Medulla oblongata (tissue), 1 donor: ENCODE results near the gene N4BP2L2.
"Not testable (repeated sequence)": the region's sequence is repeated elsewhere in the genome, so short reads cannot be mapped to it uniquely, and the experiment has no call there.

Experiments used
- DNase-seq: peaks from one replicate; pipeline ENCODE4 v3.0.0-alpha.2; 2015; ENCODE audit errors: extremely low spot score

The N4BP2L2 gene

DNA sequence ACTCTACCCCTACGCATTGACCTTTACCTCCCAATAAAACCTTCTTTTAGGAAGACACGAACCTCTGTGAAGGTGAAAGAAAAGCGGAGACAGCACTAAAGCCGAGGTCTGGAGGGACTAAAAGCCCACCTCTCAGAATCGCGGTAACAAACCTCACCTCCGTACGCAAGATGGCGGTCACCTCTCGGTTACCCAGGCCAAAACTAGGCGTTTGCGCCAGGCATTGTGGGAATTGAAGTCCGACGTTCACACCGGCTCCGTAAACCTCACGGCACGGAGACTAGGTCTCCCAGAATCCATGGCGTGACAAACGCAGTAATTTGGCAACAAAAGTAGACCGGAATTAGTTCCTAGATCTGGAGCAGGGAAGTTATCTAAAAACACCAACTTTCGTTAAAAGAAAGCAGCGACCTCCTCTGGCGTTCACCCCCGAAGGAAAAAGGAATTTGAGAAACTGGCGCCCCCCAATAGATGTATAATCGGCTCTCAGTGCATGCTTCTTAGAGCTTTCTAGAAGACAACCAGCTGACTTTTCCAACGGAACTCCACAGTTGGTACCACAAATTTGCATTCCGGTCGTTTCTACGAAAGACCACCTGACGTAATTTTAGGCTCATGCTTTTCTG lies at the start of gene N4BP2L2:
TSS of gene N4BP2L2 (minus strand) at position 175 of the 626 bp plus-strand sequence. CDS start 1,768 bp downstream, outside the sequence.
- DNase-seq = peak; percentile 99

DNA sequence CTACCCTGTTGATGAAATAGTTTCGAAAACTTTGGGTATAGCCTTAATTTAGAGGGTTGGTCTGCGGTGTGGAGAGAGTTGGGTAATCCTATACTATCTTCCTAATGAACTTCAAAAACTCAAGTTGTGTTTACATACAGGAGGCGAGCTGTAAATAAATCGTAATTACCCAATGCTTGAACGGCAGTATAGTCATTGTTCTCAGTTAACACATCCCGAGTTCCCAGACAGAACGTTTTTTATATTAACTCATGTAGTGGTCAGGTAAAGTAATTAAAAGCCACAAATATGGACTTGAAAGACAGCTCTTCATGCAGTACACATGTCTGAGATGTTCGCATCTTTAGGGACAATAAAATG lies 49.2 kb upstream of the N4BP2L2 start:
- peak; percentile 55 for DNase-seq

DNA sequence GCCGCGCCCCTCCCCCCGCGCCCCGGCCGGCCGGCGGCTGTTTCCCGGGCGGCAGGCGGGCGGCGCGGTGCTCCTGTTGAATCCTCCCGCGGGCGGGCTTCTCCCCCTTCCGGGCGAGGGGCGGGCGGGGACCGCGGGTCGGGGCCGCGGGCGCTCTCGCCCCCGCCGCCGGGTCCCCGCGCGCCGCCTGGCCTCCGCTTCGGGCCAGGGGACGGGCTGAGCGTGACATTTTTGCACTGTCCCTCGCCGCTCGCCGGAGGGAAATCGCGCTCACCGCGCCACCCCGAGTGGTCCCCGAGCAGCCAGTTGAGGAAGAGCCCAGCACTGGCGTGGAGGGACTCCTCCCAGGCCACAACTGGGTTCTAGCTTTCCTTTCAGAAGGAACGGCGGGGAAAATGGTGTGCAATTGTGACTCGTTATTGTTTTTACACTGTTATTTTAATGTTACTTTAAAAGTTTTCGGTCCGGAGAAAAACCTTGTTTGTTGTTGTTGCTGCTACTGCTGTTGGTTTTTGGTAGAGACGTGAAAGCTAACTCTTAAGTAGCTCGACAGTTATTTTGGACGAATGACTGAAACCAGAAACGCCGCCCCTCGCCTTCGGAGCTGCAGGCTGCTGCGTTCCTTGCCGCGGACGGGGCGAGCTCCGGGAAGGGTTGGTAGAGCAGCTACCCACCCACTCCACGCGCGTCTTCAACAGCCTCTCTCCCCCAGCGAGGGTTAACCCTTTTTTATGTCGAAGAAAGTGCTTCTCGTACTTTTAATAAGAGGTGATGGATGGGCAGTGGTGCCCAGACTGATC lies 48.6 kb upstream of the N4BP2L2 start:
- peak; percentile 84 for DNase-seq

DNA sequence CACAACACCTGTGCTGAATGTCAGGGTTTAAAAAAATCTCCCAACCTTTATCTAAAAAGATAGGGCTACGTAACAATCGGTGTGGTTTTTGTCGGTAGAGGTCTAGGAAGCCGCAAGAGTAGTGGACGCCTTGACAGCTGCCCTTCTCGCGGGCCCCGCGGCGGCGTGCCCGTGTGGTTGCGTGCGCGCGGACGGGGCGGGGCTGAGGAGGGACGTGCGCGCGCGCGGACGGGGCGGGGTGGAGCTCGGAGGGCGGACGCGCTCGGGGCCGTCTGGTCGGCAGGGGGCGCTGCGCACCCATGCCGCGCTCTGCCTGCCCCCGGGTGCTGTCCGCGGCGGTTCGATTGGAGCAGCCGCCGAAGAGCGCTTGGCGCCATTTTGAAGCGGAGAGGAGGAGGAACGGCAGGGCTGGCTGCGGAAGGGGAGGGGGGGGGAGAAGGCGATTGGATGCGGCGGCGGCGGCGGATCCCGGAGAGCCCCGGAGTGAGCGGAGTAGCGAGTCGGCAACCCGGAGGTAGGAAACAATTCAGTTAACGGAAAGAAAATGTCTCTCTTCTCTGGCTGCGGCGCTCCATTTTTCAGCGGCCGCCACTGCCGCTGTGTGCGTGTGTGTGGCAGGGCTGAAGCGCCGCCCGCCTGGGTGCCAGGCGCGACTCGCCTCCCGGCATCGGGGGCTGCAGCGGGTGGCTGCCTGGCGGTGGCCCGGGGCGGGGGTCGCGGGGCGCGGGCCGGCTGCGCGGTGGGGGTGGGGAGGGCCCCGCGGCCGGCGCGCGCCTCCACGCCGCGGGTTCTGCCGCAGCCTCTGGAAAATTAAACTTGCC lies 47.7 kb upstream of the N4BP2L2 start, which contains the start of gene PDS5B:
TSS of gene PDS5B (plus strand) at position 373 of the 821 bp plus-strand sequence. CDS start 62,321 bp downstream, outside the sequence.
- DNase-seq = peak; percentile 96

DNA sequence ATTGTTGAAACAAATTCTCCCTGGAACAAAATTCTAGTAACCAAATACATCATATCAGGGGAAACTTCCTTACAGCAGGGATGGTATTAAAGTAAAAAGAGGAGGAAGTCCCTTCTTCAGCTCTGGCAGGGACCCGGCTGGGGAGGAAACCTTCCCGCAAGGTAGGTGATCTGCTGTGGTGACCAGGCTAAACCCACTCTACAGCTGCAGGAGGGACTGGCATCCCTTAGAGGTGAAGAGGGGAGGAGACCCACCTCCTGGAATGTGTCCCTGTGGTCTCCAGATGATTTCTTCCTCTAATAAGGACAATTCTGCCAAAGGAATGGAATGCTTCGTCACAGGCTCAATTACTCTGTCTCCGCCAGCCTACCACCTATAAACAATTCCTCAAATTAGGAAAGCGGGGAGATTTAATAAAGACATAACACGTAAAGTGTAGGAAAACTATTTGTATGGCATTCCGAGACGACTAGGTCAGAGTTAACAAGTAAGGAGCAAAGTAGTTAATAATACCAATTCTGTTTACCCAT lies 47.0 kb upstream of the N4BP2L2 start:
- DNase-seq = peak; percentile 15

DNA sequence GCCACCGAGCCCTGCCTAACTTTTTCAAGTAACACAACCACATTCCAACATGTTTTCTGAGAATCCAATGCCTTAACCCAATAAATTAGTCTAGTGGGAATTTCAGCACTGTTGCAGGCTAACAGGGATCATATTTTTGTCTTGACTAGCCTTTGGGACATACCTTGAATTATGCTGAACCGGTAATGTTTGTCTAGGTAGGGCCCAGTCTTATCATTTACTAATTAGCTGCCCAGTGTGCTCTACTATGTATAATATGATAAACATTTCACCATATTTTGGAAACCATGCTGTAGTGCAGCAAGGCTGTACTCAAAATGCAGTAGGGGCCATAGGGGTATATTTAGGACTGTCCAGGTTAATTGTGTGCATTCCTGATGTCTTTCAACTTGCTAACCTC lies 44.4 kb upstream of the N4BP2L2 start:
- DNase-seq = no peak

DNA sequence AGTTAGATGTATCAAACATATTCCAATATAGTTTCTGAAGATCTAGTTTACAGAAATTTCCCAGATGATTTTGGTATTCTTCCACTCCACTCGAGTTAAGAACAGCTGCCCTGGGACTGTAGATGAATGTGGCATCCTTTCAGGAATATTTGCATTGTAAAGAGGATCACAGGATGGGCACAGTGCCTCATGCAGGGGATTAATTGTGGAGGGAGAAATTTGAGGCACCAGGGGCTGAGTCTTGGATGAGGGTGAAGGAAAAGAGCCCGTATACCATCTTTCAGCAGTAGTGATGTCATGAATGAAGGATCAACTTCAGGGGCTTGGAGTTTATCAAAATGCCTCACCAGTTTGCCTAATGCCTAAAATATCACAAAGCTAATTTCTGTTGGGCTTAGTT lies 43.7 kb upstream of the N4BP2L2 start:
- no peak for DNase-seq

DNA sequence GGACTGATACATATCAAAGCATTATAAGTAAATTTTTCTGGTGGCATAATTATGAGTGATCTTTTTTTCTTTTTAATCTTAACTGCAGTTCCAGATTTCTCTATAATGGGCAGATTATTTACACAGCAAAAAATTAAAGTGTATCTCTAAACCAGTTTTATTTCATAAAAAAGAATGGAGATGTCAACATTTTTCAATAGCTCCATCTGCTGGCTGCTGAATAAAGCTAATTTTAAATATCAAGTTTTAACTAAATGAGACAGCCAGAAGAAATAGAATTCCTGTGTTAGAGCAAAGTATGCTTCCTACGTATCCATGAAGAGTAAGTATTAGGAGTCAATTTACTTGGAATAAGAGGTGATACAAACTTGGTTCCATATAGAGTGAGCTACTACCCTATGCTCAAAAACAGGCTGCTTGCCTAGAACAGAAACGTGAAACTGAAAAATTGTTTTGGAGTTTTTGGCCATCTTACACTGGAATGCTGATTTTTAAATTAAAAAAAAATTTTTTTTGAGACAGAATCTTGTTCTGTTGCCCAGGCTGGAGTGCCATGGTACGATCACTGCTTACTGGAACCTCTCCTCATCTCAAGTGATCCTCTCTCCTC lies 42.7 kb upstream of the N4BP2L2 start:
- DNase-seq = peak; percentile 35

DNA sequence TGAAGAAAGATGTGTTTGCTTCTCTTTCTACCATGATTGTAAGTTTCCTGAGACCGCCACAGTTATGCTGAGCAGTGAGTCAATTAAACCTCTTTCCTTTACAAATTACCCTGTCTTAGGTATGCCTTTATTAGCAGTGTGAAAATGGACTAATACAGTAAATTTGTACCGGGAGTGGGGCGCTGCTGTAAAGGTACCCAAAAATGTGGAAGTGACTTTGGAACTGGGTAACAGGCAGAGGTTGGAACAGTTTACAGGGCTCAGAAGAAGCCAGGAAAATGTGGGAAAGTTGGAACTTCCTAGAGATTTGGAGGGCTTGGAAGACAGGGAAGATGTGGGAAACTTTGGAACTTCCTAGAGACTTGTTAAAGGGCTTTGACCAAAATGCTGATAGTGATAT lies 38.4 kb upstream of the N4BP2L2 start:
- no peak for DNase-seq

DNA sequence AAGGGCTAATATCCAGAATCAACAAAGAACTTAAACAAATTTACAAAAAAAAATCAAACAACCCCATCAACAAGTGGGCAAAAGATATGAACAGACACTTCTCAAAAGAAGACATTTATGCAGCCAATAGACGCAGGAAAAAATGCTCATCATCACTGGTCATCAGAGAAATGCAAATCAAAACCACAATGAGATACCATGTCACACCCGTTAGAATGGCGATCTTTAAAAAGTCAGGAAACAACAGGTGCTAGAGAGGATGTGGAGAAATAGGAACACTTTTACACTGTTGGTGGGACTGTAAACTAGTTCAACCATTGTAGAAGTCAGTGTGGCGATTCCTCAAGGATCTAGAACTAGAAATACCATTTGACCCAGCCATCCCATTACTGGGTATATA lies 37.1 kb upstream of the N4BP2L2 start:
- not testable (repeated sequence) for DNase-seq

DNA sequence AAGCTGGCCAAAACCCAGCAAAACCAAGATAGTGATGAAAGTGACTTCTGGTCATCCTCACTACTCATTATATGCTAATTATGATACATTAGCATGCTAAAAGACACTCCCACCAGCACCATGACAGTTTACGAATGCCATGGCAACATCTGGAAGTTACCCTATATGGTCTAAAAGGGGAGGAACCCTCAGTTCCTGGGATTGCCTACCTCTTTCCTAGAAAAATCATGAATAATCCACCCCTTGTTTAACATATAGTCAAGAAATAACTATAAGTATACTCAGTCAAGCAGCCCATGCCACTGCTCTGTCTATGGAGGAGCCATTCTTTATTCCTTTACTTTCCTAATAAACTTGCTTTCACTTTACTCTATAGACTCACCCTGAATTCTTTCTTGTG lies 22.2 kb upstream of the N4BP2L2 start:
- DNase-seq = not testable (repeated sequence)

DNA sequence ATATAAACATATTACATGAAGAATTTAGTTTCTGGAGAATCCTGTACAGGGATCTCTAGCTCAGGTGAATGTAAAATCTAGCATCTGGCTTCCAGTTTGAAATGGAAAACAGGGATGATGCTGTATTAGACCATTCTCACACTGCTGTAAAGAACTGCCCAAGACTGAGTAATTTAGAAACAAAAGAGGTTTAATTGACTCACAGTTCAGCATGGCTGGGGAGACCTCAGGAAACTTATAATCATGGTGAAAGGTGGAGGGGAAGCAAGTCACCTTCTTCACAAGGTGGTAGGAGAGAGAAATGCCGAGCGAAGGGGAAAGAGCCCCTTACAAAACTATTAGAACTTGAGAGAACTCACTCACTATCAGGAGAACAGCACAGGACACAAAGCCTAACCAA lies 17.0 kb upstream of the N4BP2L2 start:
- no peak for DNase-seq

DNA sequence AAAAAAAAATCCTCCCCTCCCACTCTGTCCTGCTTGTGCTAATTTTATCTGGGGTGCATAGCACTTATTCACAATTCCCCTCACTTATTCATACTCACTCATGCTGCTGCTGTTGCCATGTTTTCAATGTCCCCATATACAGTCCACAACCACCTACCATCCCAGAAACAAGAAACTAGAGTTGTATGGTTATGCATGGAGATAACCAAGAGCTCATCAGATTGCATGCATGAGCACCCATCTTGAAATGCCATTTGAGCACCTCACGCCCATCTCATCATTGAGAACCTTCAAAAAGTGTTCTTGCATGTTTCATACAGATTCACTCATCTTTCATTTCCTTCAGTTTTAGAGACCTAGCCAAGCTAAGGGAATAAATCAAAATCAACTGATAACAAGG lies 15.1 kb upstream of the N4BP2L2 start:
- DNase-seq = no peak

DNA sequence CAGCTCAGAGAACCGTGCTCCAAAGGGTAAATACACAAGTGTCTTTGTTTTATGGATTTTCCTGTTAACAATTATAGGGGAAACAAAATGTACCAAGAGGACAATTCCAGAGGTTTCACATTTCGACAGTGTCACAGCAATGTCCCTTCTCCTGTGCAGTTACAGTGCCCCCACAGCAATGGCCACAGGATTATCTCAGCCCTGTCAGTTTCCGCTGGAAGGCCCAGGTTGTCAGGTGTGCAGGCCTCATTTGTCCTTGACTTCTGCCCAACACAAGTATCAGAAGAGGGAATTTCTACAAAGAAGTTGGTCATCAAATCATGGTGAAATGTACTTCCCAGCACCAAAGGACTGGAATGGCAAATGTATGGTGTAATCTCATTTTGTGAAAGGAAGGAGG lies 11.2 kb upstream of the N4BP2L2 start:
- DNase-seq = no peak

DNA sequence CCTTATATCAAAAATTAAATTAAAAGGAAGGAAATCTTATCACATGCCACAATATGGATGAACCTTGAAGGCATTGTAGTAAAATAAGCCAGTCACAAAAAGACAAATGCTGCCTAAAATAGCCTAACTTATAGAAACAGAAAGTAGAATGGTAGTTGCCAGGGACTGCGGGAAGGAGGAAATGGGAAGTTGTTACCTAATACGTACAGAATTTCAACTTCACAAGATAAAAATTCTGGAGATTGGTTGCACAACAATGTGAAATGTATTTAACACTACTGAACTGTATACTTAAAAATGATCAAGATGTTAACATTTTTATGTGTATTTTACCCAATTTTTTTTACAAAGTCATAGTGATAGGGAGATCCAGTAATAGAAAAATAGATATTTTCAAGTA lies 10.2 kb upstream of the N4BP2L2 start:
- no peak for DNase-seq

DNA sequence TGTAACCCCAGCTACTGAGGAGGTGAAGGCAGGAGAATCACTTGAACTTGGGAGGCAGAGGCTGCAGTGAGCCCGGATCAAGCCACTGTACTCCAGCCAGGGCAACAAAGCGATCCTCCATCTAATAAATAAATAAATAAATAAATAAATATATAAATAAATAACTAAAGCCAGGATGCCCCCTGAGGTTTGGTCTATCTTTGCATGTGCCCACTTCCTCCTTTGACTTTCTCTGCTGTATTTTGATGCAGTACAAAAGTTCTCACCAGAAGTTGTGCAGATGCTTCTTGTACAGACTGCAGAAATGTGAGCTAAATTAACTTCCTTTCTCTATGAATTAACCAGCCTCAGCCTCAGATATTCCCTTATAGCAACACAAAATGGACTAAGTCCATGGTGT lies 6.5 kb upstream of the N4BP2L2 start:
- no peak for DNase-seq

DNA sequence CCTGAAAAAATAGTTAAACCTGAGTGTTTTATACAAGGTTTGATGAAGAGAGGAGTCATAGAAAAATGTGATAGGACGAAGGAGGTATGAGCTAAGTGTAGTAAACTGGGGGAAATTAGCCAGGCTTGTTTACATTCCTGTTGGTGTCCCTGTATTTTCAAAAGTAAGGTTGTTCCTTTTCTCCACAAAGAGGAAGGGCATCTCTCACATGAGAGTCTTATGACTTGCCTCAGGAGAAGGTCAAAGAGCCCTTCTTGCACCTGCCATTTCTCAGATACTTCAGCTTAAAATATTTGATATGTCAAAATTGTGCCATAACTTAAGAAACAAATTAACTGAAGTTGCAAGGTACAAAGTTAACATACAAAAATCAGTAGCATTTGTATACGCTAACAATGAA lies 3.6 kb upstream of the N4BP2L2 start:
- DNase-seq = no peak

DNA sequence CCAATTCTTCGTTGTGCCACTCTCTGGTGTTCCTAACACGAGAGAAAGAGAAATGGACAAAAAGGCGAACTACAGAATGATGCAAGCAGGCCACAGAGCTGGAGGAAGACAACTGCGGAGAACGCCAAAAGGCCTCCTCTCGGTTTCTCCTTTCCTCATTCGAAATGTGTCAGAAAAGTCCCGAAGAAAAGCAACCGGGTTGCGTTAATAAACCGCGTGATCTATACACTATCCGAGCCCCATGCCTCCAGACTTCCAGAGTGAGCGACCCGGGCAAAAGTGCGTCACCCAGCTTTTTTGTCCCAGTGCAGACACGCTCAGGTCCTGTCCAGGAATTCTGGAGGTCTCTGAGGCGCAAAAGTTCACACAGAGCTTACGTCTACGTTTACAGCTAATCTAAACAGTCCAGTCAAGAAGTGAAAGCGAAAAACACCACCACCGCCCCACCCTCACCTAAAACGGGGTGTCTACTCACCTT lies 413 bp downstream of the N4BP2L2 start:
- no peak for DNase-seq

DNA sequence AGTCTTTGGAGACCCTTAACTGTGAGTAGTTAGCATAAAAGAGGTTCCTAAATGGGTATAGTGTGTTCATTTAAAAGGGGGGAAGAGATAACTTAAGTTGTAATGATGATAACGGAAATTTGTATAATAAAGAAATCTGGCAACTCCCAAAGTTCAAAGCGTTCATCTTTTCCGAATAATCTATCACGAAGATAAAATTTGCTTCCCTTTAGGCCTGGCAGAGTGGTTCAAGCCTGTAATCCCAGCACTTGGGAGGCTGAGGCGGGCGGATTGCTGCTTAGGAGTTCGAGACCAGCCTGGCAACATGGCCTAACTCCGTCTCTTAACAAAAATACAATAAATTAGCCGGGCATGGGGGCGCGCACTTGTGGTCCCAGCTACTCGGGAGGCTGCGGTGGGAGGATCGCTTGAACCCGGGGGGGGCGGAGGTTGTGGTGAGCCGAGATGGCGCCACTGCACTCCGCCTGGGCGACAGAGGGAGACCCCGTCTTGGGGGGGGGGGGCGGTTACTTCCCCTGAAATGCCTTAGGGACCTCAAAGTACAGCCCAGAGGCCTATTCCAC lies 934 bp downstream of the N4BP2L2 start:
- no peak for DNase-seq

DNA sequence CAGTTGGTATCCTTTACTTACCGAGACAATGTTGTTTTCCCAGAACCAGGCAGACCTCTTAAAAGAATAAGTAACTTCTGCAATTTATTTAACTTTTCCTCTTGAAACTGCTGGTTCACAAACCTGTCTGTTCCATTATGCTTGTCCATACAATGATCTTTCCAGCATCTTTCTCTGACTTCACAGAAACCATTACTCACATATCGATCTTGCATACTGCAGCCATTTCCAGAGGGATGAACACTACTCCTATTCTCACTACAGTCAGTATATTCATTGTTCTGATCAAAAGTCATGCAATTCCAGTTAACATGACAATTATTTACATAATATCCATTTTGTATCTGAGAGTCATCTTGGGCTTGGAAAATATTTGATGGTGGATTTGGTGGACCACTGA lies 2.8 kb downstream of the N4BP2L2 start:
- DNase-seq = no peak

DNA sequence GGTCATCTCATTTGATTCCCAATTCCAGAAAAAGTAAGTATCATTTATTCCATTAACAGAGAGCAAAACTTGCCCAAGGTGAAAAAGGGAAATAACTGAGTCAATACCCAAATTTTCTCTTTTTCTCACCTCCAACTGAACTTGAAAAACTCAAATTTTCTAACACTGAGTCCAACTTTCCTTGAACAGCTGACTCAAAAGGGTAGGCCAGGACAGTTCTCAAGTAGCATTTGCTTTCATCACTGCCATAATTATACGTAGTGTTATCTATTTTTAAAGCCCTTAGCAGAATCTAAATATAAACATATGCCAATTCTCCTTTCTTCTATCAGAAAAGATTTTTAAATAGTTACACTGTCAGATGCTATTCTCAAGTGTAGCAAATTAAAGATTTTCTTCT lies 3.5 kb downstream of the N4BP2L2 start:
- DNase-seq = no peak
